Retina (tissue), 1 donor: ENCODE results near the gene GNAS-AS1.

Source experiments
- DNase-seq: peaks from one replicate; pipeline ENCODE4 v3.0.0-alpha.2; 2016

Gene GNAS-AS1

DNA sequence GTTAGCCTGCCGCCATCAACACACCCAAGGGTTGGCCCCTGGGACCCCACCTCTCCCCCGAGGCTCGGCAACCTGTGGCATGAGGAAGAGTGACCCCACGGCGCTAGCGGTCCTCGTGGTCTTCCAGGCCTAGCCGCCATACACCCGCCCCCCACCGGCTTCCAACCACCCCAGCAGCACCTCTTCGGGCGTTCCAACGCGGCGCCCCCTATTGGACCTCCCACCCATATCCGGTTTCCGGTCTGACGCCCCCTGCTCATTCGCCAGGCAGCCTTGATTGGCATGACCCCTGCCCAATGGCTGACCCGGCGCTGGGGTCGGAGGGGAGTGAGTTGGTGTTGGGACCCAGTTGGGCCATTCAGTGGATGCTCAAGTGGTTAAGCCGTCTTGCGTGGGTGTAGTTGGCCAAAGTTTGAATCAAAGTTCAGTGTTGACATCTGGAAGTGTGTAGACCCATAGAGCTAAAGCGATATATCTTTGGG, at the start of gene GNAS-AS1:
TSS of gene GNAS-AS1 (minus strand) at position 210 of the 482 bp plus-strand sequence.
- DNase-seq, result peak; percentile 85

DNA sequence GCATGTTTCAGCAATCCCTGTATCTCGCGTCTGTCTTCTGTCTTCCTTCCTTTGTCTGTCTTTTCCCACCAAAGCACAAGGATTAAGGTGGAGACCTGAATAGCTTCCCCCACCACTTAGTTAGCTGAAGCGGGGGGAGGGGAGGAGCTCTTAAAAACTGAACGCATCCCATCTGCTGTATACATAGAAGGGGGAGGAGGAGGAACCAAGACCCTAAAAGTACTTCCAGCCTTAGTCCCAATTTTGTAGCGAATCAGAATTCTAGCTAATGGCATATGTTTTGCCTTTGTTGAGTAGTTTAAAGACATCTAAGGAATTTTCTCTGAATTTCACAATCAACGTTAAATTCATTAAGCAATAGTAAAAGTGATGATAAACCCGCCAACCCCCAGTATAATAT, 49.7 kb upstream of the GNAS-AS1 start:
- no peak for DNase-seq

DNA sequence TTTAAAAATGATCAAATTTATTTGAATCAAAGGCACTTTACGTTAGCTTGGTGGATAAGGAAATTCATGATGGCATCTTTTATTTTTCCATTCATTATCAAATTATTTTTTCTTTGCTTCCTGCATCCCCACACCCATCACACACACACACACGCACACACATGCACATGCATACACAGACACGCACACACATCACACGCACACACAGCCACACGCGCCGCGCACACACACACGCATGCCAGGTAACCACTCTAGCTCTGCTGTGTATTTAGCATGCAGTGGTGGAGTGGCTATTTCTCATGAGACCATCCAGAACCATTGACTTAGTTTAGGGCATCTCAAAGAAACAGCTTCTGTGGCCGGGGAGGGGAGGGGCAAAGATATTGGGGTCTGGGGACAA, 48.8 kb upstream of the GNAS-AS1 start:
- DNase-seq, result no peak

DNA sequence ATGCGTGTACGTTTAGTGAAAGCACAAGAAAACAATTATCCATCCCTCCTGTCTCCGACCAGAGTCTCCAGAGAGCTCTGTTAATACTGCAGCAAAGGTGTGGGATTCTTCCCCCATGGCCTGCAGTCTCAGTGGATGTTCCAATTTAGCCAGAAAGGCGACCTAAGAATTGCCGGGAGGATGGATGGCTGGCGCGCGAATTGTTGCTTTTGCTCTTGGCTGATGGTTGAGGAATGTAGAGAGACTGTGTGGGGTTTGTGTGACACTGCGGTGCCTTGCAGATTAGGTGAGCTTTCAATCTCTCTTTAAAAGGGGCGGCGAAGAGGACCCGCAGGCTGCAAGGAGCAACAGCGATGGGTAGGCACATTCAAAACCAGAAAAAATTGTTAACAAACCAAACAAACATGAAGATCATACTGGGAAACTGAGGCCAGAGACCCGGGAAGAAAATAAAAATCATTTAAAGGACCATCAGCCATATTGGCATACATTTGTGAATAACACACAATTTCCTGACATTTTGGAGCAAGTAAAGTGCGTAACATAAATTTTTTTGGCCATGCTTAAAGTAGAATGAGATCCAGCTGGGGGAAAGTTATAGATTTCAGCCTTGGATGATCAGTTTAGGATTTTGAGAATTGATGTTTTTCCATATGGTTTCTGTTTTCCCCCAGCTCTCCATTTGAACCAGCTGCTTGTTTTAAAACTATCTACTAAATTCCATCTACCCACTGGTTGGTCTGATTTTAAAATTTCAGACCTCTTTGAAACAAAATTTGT, 48.1 kb upstream of the GNAS-AS1 start:
- no peak for DNase-seq

DNA sequence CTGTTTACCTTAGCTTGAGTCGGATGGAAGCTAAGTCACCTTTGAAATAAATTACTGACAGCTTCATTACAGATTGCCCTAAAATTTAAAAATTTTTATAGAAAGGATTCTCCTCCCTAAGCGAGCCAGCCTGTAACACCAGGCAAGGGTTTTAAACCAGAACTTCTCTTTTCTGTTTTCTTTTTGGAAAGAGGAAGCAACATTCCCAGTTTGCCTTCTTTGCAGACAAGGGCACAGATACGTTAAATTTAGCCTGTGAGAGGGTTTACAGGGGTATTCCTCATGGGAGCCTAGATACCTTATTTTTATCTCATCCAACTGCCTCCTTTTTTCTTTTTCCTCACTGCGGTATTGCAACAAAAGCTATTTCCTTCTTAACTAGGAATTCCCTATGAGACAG, 46.8 kb upstream of the GNAS-AS1 start:
- DNase-seq, result no peak

DNA sequence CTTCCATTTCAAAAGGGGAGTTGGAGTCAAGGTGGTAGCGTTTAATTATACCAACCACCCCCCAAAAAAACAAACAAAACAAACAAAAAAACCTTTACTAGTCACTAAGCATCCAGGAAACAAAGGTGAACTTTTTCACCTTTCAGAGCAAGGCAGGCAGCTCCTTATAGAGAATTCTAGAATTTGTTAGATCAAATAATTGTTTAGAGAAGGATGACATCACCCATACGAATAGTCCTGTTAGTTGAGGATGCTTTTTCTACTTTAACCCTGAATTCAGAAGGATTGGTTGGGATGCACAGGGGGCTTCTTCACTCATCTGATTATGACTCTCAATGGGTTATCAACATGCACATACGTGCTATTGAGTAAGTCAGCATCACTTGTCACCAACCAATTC, 46.1 kb upstream of the GNAS-AS1 start:
- no peak for DNase-seq

DNA sequence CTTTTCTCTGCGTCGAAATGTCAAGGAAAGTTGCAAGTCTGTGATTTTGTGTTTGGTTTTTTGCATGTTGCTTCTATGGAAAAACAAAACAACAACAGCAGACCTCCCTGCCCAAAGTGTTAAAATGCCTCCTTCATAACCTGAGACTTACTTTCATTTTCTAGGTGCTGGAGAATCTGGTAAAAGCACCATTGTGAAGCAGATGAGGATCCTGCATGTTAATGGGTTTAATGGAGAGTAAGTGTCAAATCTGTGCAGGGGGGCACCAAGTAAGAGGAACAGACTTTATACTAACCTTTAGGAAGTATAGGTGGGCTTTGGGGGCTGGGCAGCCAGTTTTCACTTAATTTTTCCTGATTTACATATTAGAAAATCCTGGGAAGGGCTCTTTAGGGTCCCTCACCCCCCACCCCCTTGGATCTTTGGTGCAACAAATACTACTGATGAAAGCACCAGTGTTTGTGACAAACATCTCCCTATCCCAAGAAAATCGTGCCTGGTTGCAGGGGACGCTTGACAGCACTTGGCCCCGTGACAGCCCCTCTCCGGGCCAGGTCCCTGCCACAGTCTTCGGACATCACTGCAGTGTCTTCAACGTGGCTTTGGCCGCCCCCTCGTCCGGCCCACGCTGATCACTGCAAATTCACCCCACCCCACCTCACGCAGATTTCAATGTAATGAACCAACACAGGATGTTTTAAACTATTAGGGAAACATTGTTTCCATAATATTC, 44.9 kb upstream of the GNAS-AS1 start:
- no peak for DNase-seq

DNA sequence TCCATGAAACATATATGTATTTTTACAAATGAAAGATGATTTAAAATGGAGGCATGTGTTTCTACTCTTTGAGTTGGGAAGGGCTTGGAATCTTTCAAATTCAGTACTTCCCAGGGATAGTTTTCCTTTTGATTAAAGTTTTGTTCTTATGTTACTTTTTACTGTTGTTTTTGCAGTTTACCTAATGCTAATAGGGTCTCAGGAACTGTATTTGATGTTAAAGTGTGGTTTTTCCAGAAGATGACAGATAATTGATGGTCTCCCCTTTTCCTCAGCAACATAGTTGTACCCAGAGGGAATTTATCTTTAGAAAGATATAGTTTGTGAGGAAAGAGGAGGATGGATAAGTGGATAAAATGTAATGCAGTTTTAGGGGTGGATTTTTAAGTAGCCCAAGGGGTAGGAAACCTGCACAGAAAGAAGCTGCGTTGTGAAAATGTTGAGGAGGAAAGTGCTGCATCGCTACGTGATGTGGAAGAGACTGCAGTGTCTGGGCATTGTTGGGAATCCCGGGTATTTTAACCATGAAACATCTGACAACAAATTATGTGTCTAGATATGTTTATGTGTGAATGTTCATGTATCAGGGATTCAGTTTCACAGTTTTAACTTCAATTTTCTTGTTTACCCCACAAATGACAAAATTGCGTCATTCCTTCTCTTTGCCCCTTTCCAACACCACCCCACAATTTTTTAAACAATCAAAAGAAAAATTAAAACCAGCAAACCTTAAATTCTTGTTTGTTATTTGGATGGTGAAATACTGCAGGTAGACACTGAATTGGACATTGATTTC, 44.1 kb upstream of the GNAS-AS1 start:
- no peak for DNase-seq

DNA sequence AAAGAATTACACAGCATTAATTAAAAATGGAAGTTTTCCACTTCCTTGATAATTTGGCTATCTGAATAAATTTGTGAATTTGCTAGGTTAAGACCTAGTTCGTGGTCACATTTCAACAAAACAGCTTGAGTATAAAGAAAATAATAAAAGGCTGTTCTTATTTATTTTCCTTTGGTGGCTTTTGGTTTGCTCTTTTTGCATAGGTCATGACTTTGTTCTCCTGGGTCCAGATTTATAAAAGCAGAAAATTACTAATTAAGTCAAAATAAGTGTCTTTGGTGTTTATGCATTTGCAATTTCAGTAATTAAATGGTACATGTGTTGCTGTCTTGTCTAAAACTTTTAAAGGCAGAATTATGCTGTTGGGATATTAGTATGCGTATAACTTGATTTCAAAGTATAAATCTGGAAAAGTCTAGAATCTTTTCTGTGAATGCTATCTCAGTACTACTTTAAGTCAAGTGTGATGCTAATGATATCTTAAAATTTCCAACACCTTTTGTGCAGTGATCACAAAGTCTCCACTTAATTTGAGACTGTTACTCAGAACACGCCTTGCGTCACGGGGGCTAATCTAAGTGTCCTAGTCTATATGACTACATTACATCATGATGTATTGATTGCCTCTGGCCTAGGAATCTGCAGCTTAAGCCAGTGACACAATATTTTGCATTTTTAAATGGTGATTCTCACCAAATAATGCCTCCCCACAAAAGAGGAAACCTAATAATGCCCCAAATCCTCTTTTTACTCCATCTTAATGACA, 42.8 kb upstream of the GNAS-AS1 start:
- no peak for DNase-seq

DNA sequence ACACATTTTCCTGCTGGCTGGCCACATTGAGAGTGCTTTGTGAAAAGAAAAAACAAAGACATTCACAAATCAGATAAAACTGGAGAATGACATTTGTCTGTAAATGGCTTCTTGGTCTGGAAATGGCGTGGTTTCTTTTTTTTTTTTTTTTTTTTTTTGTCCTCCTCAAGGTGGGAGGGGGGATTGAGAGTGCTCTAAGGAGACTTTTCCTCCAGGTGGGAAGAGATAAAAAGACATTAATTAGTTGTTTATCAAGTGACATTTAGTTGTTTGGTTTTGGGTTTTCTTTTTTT, 42.2 kb upstream of the GNAS-AS1 start:
- DNase-seq, result no peak

DNA sequence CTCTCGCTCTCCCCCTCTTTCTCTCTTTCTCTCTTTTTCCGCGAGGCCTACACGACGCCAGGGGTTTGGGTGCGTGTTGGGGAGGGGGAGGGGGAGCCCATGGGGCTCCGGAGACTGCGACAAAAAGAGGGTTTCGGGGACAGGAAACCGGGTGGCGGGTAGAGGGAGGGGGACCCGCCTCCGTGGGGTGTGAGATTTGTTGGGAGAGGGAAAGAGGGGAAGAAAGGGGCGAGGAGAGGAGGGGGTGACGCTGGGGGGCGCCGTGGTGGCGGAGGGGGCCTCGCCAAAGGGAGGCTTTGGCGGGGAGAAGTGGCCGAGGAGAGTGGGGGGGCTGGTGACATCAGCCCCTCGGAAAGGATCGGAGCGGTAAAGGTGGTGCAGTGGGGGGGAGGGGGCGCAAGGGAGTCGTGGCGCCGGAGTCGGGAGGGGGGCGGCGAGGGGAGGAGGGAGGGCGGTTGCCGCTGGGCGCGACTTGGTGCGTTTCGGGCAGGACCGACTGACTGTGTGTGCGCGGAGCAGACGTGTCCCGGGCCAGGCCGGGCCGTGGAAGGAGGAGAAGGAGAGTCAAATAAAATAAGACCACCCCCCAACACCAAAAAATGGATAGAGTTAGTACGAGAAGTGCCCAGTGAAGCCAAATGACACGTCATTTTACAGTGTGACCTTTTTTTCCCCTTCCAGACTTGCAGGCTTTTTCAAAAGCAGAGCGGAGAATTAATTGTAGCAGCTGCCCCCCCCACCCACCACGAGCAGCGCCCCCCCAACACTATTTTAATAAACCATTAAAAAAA, 41.6 kb upstream of the GNAS-AS1 start:
- DNase-seq, result peak; percentile 83

DNA sequence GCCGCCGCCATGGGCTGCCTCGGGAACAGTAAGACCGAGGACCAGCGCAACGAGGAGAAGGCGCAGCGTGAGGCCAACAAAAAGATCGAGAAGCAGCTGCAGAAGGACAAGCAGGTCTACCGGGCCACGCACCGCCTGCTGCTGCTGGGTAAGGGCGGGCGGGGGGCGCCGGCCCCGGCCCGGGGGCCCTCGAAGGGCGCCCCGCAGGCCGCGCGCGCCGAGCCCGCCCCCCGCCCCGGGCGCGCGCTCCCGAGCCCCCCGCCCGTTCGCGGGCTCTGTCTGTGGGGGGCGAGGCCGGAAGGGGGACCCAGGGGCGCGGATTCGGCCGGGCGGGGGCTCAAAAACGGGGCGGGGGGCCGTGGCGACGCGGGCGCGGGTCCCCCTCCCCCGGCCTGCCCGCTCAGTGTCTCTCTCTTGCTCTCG, 41.0 kb upstream of the GNAS-AS1 start:
- DNase-seq, result peak; percentile 40

DNA sequence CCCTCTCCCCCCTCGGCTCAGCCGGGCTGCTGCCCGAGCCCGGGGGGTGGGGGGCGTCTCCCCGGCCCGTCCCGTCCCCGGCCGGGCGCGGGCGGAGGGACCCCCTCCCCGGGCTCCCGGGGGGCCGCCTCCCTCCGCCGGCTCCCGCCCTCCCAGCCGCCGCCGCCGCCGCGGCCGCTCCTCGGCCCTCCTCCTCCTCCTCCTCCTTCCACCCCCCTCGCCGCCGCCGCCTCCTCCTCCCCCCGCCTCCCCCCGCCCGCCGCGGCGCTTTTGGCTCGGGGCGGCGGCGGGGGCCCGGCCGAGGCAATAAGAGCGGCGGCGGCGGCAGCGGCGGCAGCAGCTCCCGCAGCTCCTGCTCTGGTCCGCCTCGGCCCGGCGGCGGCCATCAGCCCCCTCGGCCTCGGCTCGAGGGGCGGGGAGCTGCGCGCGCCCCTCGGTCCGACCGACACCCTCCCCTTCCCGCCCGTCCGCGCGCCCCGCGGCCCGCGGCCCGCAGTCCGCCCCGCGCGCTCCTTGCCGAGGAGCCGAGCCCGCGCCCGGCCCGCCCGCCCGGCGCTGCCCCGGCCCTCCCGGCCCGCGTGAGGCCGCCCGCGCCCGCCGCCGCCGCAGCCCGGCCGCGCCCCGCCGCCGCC, 40.5 kb upstream of the GNAS-AS1 start:
- peak; percentile 35 for DNase-seq

DNA sequence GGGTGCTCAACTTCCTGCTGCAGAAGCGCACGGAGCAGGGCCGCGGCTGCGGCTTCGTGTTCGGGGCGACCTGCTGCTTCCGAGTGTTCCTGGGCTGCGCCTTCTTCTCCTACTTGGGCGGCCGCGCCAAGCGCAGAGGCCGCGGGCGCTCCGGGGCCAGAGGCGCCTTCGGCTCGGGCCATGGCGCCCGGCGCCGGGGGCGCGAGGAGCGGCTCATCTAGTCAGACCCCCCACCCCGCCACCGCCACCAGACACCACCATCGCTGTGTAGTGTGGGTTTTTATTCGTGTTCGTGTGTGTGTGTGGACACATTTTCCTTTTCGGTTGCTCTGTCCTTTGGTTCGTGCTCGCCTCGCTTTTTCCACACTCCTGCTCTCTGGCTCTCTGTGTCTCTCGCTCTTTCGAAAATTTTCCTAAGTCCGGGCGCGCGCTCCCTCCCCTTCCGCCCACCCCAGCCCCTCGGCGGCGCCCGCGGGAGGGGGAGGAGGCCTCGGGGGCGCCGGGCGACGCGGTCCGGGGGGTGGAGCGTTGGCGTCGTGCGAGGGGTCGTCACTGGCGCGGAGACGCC, 39.9 kb upstream of the GNAS-AS1 start:
- peak; percentile 90 for DNase-seq

DNA sequence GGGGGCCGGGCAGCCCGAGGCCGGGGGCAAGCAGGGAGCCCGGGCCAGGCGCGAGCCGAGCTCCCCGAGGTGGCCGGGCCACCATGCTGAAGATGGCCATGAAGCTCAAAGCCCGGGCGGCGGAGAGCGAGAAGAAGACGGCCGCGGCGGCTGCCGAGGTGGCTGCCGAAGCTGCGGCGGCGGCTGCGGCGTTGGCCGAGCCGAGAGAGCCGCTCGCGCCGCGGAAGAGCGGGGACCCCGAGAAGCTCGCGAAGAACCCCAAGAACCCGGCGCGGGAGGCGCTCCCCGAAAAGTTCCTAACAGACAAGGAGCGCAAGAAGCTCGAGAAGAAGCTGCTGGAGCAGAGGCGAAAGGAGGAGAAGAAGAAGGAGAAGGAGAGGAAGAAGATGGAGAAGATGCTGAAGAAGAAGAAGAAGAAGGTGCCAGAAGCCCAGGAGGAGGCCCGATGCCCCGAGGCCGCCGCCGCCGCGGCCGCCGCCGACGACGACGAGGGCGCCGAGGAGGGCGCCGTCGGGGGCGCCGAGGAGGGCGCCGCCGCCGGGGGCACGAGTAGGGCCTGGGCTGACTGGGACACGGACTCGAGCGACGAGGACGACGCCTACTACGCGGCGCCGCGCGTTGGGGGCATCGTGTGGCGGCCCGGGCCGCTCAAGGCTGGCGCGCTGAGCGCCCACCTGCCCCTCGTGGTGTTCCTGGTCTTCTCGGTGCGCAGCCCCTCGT, 39.3 kb upstream of the GNAS-AS1 start:
- DNase-seq, result peak; percentile 49

DNA sequence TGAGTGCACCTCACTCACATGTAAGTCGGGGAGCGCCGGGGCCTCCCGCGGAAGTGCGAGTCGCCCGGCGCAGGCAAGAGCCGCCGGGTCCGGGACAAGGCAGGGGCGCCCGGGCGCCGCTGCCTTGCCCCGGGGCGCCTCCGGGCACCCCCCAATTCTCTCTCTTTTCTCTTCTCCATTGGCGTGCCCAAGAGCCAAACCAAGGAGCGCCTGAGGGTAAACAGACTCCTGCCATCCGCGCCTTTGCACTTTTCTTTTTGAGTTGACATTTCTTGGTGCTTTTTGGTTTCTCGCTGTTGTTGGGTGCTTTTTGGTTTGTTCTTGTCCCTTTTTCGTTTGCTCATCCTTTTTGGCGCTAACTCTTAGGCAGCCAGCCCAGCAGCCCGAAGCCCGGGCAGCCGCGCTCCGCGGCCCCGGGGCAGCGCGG, 38.6 kb upstream of the GNAS-AS1 start:
- peak; percentile 36 for DNase-seq

DNA sequence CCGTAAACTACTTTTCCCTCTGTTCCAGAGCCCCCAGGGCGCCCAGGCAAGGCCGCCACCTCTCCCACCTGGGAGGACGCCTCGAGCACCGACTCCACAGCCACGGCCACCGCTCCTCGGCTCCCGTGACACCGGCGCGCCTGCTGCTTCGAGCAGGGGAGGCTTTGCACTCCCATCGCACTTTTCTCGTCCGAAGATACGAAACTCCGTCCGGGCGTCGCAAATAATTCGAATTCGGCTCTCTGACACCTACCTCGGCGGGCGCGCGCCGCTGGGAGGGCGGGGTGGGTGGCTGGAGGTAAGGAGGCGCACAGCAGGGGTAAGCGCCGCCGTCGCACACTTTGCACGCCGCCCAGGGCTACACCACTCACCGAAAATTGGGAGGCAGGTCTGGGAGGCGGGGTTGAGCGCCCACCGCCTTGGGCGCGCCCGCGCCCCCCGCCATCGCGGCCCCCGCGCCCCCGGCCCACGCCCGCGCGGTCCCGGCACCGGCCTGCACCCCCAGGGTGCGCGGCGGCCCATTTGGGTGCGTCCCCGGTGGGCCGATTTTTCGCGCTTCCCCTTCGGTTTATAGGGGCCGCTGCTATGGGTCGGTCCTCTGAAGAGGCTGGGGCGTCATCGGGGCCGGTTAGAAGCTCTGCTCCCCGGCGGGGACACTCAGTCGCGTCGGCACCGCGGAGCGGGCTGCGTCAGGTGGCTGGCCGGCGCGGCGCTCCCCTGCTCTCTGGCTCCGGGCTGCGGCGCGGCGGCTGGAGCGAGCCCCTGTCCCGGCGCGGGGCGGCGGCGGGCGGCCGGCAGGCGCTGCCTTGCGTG, 38.0 kb upstream of the GNAS-AS1 start:
- DNase-seq, result peak; percentile 78

DNA sequence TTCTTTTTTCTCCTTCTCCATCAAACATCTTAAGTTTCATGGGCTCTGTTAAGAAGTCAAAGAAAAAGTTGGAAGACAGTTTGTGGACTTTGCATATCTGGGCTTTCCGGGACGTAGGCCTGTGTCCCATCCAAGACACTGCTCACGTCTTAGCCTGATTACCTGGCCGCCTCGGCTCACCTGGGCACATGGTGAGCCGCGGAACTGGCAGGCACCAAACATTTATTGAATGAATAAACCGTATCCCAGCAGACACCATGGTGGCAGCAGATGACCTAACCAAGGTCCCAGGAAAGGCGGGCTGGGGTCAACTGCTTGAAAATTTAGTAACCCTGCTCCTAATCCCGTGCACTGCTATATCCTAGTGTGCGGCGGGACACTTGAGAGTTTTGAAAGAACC, 37.4 kb upstream of the GNAS-AS1 start:
- DNase-seq, result no peak

DNA sequence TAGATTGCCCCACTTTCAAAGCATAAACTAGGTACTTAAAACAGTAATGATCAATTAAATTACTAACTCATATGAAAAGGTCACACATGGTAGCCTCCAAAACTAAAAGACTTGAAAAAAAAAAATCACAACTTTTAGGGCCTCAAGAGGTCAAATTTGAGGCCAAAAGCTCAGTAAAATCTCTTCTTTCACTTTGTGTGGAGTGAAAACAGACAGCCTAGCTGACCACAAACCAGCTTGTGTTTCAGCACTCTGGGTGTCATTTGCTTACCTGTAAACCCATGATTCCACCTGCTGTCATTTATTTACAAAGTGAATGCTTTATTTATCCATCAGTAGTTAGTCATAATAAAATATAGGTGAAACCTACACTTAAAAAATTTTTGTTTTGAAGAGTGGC, 35.8 kb upstream of the GNAS-AS1 start:
- no peak for DNase-seq
